ENCODE results near the gene PRSS22.

PRSS22 gene

GRCh38 chr16:2874912-2875362, 17.0 kb upstream of the PRSS22 start:
- Histone ChIP-seq H3K4me2 (ENCODE audit: low read depth, low read length, poor library complexity, severe bottlenecking) (no peak overlapping the region), H3K27ac (ENCODE audit: low read depth, low read length) (no peak overlapping the region), H3K9me3 (ENCODE audit: insufficient read depth, low read length) (peaks cover 7% of the 10 kb centered on the region), H3K36me3 (ENCODE audit: low read length) (no peaks in the 10 kb centered on the region), H4K20me1 (ENCODE audit: low read depth, low read length) (no peaks in the 10 kb centered on the region), H3F3A (ENCODE audit: insufficient read depth) (no peaks in the 10 kb centered on the region), H3K9ac (ENCODE audit: low read length) (no peak overlapping the region), H3K4me3 (ENCODE audit: insufficient read depth, low read length, poor library complexity, severe bottlenecking) (no peak overlapping the region), H2AFZ (ENCODE audit: low read depth, low read length, severe bottlenecking) (no peak overlapping the region), H3K79me2 (ENCODE audit: insufficient read depth, low read length) (no peaks in the 10 kb centered on the region), H3K9me2 (replicated peaks; ENCODE audit: insufficient read depth, low read length) (no peaks in the 10 kb centered on the region), H3K27me3 (ENCODE audit: low read length) (no peaks in the 10 kb centered on the region)
- TF ChIP-seq, protein P1, sequence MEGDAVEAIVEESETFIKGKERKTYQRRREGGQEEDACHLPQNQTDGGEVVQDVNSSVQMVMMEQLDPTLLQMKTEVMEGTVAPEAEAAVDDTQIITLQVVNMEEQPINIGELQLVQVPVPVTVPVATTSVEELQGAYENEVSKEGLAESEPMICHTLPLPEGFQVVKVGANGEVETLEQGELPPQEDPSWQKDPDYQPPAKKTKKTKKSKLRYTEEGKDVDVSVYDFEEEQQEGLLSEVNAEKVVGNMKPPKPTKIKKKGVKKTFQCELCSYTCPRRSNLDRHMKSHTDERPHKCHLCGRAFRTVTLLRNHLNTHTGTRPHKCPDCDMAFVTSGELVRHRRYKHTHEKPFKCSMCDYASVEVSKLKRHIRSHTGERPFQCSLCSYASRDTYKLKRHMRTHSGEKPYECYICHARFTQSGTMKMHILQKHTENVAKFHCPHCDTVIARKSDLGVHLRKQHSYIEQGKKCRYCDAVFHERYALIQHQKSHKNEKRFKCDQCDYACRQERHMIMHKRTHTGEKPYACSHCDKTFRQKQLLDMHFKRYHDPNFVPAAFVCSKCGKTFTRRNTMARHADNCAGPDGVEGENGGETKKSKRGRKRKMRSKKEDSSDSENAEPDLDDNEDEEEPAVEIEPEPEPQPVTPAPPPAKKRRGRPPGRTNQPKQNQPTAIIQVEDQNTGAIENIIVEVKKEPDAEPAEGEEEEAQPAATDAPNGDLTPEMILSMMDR (IDR thresholded peaks at IDR 0.05; ENCODE audit: insufficient read depth, low read length, poor library complexity, severe bottlenecking) = peak; percentile 81
- TF ChIP-seq EZH2phosphoT487 (conservative IDR thresholded peaks at IDR 0.05; ENCODE audit: low read length) = no peak

- no peak overlapping the region for H3K4me2 ChIP-seq (ENCODE audit: low read depth, low read length, poor library complexity, severe bottlenecking)
- TF ChIP-seq EZH2phosphoT487 (conservative IDR thresholded peaks at IDR 0.05; ENCODE audit: low read length) = no peak
- TF ChIP-seq, protein P1 (IDR thresholded peaks at IDR 0.05; ENCODE audit: insufficient read depth, low read length, poor library complexity, severe bottlenecking) = no peak
These were observed 16.3 kb upstream of the PRSS22 start for GRCh38 chr16:2874032-2874911.

DNA sequence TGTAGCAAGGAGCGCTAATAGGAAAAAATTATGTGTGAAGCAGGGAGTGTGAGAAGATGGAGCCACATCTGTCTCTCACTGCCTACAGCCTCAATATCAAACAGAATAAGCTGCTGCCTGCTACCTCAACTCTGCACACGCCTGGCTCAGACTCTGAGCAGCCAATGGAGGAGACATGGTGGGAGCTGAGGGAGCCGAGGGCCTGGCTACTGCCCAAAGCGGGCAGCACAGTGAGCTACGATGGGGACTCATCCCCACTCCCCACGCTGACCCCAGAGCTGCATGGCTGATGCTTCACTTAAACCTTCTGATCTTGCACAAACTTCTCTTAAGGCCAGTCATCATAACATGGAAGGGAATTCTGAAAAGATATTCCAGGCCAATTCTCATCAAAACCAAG, 14.0 kb upstream of the PRSS22 start:
- Histone ChIP-seq H3K4me3 (ENCODE audit: insufficient read depth, low read length, poor library complexity, severe bottlenecking) (no peak overlapping the region), H3K27me3 (ENCODE audit: low read length) (no peaks in the 10 kb centered on the region), H3K4me2 (ENCODE audit: low read depth, low read length, poor library complexity, severe bottlenecking) (no peak overlapping the region), H3K27ac (ENCODE audit: low read depth, low read length) (no peak overlapping the region), H3K79me2 (ENCODE audit: insufficient read depth, low read length) (no peaks in the 10 kb centered on the region), H2AFZ (ENCODE audit: low read depth, low read length, severe bottlenecking) (no peak overlapping the region), H4K20me1 (ENCODE audit: low read depth, low read length) (no peaks in the 10 kb centered on the region), H3F3A (ENCODE audit: insufficient read depth) (peaks cover 4% of the 10 kb centered on the region; the same call in 1 of the 2 replicates), H3K9me2 (replicated peaks; ENCODE audit: insufficient read depth, low read length) (no peaks in the 10 kb centered on the region), H3K36me3 (ENCODE audit: low read length) (no peaks in the 10 kb centered on the region), H3K9ac (ENCODE audit: low read length) (no peak overlapping the region), H3K9me3 (ENCODE audit: insufficient read depth, low read length) (no peaks in the 10 kb centered on the region)
- TF ChIP-seq, protein P1 (IDR thresholded peaks at IDR 0.05; ENCODE audit: insufficient read depth, low read length, poor library complexity, severe bottlenecking) = no peak
- TF ChIP-seq EZH2phosphoT487 (conservative IDR thresholded peaks at IDR 0.05; ENCODE audit: low read length) = no peak

More at GRCh38 chr16:2874032-2874911, 16.3 kb upstream of the PRSS22 start:
- Histone ChIP-seq H3K9me3 (ENCODE audit: insufficient read depth, low read length) (no peaks in the 10 kb centered on the region), H3K27ac (ENCODE audit: low read depth, low read length) (no peak overlapping the region), H3K27me3 (ENCODE audit: low read length) (no peaks in the 10 kb centered on the region), H2AFZ (ENCODE audit: low read depth, low read length, severe bottlenecking) (no peak overlapping the region), H3K9ac (ENCODE audit: low read length) (no peak overlapping the region), H3F3A (ENCODE audit: insufficient read depth) (no peaks in the 10 kb centered on the region), H3K4me3 (ENCODE audit: insufficient read depth, low read length, poor library complexity, severe bottlenecking) (no peak overlapping the region), H4K20me1 (ENCODE audit: low read depth, low read length) (no peaks in the 10 kb centered on the region), H3K79me2 (ENCODE audit: insufficient read depth, low read length) (no peaks in the 10 kb centered on the region), H3K36me3 (ENCODE audit: low read length) (no peaks in the 10 kb centered on the region), H3K9me2 (replicated peaks; ENCODE audit: insufficient read depth, low read length) (no peaks in the 10 kb centered on the region)

Data from SU-DHL-6 (cell line).